Measurements from ENCODE around the gene LNX1.

- TF ChIP-seq POLR2A (IDR thresholded peaks at IDR 0.05), result no peak
- no peak for TF ChIP-seq CTCF (IDR thresholded peaks at IDR 0.05)
Observed at GRCh38 chr4:53487766-53488165, 103.5 kb downstream of the LNX1 start.

All from vagina (tissue), 2 donors.